8988T (cell line): Measurements from ENCODE around the gene TMPRSS13.
"Not testable (repeated sequence)": the region's sequence is repeated elsewhere in the genome, so short reads cannot be mapped to it uniquely, and the experiment has no call there.

Experiments
- DNase-seq: peaks from one replicate; pipeline ENCODE4 v3.0.0; 2011

TMPRSS13 gene

DNA sequence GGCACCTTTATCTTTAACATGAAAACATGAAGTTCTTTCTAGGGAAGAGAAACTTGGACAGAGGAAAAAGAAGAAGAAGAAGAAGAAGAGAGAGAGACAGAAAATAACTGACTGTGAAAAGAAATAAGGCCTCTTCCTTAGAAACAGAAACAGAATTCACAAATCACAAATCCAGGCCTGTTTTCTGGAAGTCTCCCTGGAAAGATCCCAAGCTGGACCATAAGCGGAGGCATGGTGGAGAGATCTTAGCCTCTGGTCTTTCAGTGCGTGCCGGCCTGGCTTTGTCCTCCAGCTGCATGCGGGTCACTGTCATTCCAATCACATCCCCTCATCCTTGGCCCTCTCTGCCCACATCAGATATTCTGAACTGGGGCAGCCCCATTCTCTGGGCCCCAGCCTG is 59.6 kb downstream of the TMPRSS13 start:
- no peak for DNase-seq

DNA sequence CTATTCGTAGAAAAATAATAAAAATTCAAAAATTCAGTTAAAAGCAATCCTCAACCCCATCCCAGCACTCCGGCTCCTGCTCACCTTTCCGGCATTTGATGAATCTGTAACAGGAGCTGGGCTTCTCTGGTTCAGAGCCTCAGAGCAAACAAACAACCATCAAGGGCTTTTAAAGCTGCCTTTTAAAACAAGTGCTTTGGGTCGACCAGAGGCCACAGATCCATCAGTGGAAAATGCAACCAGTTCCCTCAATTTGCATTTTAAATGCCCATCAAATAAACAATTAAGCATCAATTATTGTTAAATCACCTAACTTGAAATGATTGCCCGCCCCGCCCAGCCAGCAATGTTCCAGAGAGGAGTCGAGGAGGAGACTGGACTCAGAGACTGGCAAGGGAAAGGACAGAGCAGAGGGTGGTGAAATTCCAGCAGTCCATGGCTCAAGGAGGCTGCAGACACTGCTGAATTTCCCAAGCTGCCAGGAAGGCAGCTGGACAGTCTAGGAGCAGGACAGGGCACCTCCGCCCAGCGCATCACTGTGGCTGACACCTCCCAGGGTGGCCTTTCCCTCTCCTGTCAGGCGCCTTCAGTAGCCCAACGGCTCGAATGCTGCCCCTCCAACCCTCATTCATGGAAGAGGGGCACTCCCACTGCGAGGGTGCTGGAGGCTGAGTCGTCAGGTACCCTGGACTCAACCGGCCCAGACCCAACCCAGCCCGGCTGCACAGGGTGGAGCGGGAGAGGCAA is 60.2 kb downstream of the TMPRSS13 start:
- no peak for DNase-seq

DNA sequence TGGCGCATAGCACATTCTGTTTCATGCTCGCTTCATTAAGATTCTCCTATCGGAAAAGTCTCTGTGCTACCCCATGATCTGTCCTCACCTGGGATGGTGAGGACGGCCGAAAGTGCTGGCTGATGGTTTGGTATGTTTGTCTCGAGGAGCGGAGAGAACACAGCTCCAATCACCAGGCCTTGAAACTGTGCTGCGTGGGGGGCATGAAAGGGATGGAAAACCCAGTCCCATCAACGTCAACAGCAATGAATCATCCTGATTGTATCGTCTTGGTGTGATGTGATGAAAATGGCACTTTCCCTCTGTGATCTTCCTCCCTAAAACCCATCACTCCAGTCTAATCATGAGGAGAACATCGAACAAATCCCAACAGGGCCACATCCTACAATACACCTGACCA is 61.1 kb downstream of the TMPRSS13 start:
- no peak for DNase-seq

DNA sequence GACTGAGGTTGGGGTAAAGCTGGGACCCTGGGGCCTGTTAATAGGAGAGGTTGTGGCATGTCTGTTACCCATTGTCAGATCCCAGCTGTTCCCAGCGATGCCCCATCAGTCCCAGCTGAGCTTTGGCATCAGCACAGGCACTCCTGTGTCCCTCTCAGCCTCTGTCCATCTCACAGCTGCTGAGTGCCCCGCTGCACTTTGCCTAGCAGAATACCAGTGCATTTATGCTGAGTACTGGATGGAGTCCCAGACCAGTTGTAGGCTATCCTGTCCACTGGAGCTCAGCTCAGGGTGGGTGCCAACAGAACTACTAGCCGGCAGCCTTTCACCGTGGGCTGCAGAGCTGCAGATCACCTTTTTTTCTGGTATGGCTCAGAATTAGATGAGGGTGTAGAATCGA is 62.7 kb downstream of the TMPRSS13 start:
- DNase-seq = no peak

DNA sequence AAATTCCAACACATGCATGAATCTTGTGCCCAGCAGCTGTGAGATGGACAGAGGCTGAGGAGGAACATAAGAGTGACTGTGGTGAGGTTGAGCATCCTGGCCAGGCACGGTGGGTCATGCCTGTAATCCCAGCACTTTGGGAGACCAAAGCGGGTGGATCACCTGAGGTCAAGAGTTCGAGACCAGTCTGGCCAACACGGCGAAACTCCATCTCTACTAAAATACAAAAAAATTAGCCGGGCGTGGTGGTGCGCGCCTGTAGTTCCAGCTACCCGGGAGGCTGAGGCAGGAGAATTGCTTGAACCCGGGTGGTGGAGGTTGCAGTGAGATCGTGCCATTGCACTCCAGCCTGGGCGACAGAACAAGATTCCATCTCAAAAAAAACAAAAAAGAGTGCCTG is 63.7 kb downstream of the TMPRSS13 start:
- DNase-seq = not testable (repeated sequence)

DNA sequence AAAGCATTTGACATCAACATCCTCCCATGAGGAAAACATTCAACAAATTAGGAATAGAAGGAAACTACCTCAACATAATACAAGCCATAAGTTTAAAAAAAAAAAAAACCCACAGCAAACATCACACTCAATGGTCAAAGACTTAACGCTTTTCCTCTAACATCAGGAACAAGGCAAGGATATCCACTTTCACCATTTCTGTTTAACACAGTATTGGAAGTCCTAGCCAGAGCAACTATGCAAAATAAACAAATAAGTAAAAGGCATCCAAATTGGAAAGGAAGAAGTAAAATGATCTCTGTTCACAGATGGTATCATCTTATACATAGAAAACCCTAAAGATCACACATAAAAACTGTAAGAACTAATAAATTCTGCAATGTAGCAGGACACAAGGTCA is 65.8 kb downstream of the TMPRSS13 start:
- DNase-seq = no peak

DNA sequence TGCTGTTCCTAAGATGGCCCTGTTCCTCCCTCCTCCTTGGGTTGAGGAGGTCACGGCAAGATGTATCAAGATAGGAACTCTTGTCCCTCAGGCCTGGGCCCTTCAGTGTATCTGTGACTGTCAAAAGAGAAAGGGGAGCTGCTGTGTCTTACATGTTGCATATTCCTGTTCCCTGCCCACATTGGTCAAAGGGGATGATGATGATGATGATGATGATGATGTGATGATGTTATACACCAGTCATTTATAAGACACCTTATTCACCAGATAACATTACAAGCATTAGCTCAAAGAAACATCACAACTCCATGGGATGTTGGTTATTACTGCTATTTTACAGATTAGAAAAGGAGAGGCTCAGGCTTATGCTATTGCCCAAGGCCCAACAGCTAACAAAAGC is 66.4 kb downstream of the TMPRSS13 start:
- no peak for DNase-seq

DNA sequence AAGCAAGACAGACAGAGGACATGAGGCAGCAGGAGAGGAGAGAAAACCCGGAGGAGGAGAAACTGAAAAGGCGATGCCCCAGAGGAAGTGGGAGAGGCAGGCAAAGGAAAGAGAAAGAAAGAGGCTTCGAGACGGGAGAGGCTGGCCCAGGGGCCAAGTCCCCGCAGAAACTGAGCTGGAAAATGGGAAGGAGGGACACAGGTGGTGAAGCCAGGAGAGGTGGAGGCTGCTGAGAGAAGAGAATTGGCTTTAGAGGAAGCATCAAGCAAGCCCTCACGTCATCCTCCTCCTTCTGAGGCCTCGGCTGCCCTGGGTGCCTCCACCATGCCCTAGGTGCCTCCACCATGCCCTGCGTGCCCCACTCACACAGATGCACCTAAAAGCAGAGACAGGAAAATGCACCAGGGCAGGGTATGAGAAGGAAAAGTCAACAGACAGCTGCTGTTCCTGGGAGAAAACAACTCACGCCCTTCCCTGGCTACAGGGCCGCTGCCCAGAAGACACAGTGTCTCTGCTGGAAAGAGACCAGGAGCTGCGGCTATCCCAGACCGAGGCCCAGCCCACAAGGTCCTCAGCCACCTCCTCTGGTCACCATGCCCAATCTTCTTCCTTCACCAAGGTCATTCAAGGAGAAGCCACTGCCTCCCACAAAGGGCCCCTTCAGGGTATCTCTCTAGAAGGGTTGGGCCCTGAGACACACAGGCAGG is 67.0 kb downstream of the TMPRSS13 start:
- no peak for DNase-seq

DNA sequence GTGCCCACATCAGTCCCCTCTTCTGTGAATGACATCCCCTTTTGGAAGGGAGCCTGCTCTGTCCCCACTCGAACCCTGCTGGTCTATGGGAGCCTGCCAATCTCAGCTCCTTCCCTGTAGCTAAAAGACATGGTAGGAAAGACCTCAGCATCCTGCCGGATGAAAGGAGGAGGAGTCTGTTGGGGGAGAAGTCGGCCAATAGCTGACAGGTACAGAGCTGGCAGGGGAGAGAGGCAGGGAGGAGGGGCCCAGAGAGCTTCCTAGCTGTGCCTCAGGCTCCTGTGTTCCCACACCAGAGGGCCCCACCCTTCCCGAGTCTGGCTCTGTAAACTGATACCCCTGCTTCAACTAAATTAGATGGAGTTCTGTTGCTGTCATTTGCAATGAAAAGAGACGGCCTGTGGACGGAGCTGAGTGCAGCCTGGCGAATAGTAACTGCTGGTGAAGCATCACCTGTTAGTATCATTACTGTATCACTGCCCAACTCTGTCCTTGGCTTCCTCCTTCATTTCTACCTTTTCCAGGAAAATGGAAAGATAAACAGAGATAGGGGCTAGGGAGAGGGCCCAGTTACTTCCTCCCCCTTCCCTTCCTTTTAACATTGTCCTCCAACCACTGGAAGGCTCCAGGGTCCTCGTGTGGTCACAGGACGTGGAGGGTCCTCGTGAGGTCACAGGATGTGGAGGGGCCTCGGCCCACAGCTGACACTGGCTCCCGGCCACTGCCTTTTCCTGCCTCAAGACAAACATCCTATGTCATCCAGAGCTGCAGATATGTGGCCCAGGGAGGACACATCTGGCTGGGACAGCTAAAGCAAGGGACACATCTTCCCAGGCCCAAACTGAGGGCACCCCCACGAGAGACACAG is 67.8 kb downstream of the TMPRSS13 start:
- no peak for DNase-seq

DNA sequence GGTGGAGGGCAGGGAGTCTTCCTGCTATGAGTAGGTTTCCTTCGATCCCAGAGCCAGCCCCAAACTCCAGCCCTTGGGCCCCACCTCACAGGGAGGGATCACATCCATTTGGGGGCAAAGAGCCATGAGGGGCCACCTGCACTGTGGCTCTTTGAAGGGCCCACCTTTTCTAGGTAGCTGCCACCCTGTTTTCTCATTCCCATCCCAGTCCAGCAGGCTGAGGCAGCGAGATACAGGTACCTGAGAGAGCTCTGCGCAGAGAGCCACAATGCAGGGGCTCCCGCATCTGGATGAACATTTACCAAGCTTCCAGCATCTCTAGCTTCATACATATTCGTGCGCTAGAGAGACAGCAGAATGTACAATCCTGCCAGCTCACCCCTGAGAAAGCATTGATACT is 69.1 kb downstream of the TMPRSS13 start:
- DNase-seq = no peak

DNA sequence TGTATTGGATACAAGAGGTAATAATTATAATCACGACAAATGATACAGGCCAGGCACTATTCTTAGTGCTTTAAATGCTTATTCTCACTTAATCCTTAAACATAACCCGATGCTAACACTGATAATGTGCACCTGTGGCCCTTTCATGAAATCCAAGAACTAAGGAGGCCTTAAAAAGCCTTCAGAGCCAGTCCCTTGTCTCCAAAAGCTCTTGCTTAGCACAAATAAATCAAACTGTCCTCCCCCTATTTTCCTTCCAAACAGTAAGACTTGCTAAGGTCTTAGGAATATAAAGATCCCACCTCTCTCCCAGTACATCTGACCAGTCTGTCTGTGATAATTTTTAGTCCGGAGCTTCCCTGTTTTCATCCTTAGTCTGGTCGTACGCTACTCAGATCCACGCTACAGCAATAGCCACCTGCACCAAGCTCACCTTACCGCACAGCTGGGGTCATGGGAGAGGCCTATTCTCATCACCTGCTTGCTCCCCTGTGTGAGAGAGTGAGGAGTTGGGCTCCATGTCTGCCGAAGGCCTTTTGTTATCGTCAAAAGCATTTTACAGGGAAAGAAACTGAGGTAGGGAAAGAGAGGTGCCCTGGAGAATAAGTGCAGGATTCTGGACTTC is 69.6 kb downstream of the TMPRSS13 start:
- DNase-seq = no peak

DNA sequence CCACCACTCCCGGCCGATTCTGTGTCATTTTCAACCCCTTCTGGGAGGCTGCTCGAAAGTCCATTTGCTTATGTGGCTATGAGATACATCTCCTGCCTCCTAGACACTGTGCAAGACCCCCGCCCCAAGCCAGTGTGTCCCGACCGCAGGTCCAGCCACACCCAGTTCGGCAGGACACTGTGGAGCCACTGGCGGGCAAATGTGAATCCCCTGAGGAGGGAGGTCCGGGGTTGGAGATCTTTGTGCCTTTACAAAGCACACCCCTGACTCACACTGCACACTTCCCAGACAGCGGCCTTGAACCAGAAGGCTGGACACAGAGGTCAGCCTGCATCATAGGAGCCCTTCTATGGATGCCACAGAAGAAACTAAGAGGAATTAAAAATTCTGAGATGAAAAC is 70.1 kb downstream of the TMPRSS13 start:
- no peak for DNase-seq

DNA sequence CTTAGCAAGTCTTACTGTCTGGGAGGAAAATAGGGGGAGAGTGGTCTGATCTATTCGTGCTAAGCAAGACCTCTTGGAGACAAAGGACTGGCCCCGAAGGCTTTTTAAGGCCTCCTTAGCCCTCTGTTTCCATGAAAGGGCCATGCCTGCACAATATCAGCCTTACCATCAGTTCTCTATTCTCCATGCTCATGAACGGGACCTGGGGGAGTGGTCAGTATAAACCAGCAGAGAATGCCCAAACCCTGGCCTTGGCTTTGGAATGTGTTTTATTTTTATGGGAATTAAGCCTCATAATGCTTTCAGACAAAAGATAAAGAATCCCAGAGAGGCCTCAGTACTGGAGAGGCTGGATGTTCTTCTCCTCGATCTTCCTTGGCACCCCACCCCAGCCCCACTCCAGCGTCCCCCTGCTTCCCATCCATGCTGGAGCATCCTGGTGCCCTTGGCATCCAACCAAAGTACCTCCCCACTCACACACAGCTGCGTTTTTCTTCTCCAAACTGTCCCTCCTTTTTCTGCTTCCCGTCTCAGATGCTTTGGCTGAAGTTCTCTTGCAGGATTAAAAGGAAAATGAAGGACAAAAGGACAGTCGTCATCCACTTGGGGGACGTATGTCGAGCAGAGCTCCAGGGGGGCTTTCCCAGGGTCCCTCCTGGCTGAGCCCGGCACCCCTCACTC is 71.3 kb downstream of the TMPRSS13 start:
- DNase-seq = no peak

DNA sequence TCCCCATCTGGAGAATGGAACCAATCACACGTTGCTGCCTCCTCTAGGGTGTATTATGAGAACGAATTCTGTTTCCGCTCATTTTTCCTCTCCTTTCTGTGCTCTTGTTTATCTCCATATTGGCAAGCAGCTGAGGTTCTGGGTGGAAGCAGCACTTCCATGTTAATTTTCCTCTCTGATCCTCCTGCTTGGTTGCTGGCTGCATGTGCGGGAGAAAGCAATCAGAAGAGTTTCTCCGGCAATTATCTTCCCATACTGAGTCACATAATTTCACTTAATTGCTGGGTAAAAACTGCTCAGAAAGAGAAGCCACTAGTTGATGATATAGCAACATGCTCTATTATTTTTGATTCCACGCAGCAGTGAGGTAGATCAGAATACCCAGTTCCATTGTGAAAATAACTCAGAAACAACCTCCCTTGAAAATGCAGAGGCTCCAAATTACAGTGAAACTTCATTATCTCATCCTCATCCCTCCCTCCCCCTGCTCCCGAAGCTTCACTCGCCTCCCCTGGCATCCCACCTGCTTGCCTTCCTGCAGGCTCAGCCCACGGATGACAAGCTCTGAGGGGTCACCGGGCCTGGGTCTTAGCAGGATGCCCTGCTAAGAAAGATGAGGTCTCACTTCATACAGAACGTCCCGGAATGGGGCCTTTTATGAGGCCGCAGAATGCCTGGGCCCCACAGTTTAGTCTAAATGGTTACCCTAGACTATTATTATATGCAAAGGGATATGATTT is 73.1 kb downstream of the TMPRSS13 start:
- no peak for DNase-seq

DNA sequence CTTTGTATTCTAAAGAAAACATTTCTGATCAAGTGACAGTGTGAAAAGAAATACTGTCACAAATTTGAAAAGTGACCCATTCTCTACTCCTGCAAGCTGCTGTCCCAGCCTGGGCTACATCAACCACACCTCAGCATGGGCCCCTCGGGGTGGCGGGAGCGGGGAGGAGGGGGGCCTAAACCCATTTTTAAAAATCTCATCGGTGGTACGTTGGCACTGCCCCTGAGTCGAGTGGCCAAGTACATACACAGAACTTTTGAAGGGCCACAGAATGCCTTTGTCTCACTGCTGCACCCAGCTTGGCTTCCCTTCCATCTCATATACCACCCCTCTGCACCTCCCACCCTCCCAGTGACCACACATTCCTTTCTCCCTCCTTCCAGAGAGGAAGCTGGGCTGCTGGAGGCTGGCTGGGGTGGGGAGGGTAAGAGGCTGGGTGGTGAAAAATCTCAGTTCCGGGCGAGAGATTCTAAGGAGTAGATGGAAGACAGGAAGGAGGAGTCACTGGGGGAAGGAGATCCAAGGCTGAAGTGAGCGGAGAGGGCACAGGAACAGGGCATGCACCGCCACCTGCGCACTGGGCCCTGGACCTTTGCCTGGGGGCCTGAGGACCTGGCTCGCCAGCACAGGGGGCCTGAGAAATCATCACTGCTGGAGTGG is 73.9 kb downstream of the TMPRSS13 start:
- no peak for DNase-seq

DNA sequence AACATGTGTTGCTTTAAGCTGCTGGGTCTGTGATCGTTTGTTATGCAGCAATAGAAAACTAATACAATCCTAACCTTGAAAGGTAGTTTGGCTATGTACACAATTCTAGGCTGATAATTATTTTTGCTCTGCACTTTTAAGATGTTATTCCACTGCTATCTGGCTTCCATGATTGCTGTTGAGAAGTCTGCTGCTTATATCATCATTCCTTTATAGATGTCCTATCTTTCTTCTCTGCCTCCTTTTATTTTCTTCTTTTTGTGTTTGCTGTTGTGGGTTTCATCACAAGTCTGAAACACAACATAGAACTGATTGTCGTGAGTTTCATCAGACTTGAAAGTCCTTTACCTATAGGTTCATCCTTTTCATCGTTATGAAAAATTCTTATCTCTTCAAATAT is 76.9 kb downstream of the TMPRSS13 start:
- no peak for DNase-seq

DNA sequence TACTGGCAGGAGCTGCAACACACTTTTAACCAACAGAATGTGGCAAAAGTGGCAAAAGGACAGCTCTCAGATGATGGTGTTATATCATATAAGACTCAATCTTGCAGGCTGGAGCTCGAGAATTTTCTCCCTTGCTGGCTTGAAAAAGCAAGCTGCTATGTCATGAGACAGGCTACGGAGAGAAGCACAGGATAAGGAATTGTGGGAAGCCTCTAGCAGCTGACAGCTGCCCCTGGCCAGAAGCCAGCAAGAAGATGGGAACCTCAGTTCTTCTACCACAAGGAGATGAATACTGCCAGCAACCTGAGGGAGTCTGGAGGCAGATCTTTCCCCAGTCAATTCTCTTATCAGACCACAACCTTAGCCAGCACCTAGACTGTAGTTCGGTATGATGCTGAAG is 77.3 kb downstream of the TMPRSS13 start:
- no peak for DNase-seq

DNA sequence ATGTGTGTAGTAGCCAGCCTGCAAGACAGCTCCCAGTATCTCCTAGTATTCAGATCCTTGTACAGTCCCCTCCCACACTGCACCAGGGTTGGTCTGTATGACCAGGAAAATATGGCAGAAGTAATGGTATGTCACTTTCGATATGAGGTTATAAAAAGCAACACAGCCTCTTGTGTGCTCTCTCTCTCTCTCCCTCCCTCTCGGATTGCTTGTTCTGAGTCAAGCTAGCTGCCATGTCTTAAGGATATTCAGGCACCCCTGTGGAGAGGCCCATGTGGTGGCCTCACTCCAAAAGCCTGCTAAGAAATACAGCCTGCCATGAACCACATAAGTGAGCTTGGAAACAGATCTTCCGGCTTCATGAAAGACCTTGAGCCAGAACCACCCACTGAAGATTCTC is 78.1 kb downstream of the TMPRSS13 start:
- DNase-seq = no peak
